Transverse colon (tissue), 4 donors: ENCODE data around the gene LTB.

Experiments
- CTCF ChIP-seq, 5 experiments: fragments of 200-600 bp in 3 of 5; fragments of 450-650 bp in 2 of 5; sonication (generic) in 3 of 5; IDR thresholded peaks; 1 replicate in 2 of 5; 2 replicates in 3 of 5; pipeline ENCODE4 v1.5.1; 2016 to 2017; ENCODE audit warnings: antibody characterized with exemption in 5 of 5, inconsistent platforms in 3 of 5, mild to moderate bottlenecking in 2 of 5, moderate library complexity in 1 of 5
- EP300 ChIP-seq: sonication (generic); formaldehyde crosslinking; IDR thresholded peaks from one replicate; pipeline ENCODE4 v1.6.1; 2017; ENCODE audit warnings: antibody characterized with exemption, low read depth
- POLR2A ChIP-seq: fragments of 450-650 bp; IDR thresholded peaks from one replicate; pipeline ENCODE4 v1.6.1; 2016; ENCODE audit warnings: antibody characterized with exemption, mild to moderate bottlenecking, moderate library complexity
- POLR2AphosphoS5 ChIP-seq, 3 donors: sonication (generic); formaldehyde crosslinking; IDR thresholded peaks; one replicate each; pipeline ENCODE4 v1.6.1; 2016; ENCODE audit warnings: antibody characterized with exemption in 3 of 3

- TF ChIP-seq POLR2AphosphoS5 (IDR thresholded peaks at IDR 0.05) (no peak), CTCF (IDR thresholded peaks at IDR 0.05) (no peak), EP300 (no peak), POLR2A (no peak)
Observed at GRCh38 chr6:31610968-31611367, 28.7 kb upstream of the LTB start.
